ENCODE data around the gene WNT3A.

WNT3A gene

GRCh38 chr1:228004331-228004855 is 2.4 kb upstream of the WNT3A start:
- no peak overlapping the region for H3K4me3 ChIP-seq (replicated peaks; ENCODE audit: low read depth, low read length)
- DNase-seq (ENCODE audit: extremely low read depth, low read depth) = no peak
- peak; percentile 53 for TF ChIP-seq CTCF (IDR thresholded peaks at IDR 0.05; ENCODE audit: low read depth, low read length, missing control alignments)

GRCh38 chr1:228004856-228005462 is 1.8 kb upstream of the WNT3A start:
- no peak for TF ChIP-seq CTCF (IDR thresholded peaks at IDR 0.05; ENCODE audit: low read depth, low read length, missing control alignments)
- no peak for DNase-seq (ENCODE audit: extremely low read depth, low read depth)
- no peak overlapping the region for H3K4me3 ChIP-seq (replicated peaks; ENCODE audit: low read depth, low read length)

DNA sequence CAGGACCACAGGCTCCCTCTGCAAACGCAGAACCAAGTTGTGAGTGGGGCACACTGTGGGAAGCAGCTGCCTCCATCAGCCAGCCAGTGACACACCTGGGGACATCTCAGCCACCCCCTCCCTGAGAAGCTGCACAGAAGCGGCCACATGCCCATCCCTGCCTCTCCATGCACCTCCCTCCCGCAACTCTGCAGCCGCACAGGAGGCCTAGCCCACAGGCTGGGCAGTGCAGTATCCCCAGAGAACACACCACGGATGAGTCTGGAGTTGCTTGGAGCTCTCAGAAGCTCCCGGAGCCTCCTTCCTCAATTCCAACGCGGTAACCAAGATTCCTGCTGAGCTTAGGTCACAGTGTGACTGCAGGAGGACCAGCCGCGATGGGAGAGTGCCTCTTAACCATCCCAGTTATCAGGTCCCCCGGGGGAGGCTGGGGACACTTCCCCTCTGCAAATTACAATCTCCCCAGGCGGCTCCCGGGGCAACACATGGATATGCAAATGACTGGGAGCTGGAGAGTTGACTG is 1.2 kb upstream of the WNT3A start:
- no peak overlapping the region for H3K4me3 ChIP-seq (replicated peaks; ENCODE audit: low read depth, low read length)
- no peak for TF ChIP-seq CTCF (IDR thresholded peaks at IDR 0.05; ENCODE audit: low read depth, low read length, missing control alignments)
- DNase-seq (ENCODE audit: extremely low read depth, low read depth) = no peak

- no peak for TF ChIP-seq CTCF (IDR thresholded peaks at IDR 0.05; ENCODE audit: low read depth, low read length, missing control alignments)
- no peak for DNase-seq (ENCODE audit: extremely low read depth, low read depth)
- no peak overlapping the region for H3K4me3 ChIP-seq (replicated peaks; ENCODE audit: low read depth, low read length)
Observed at GRCh38 chr1:228006034-228006785, 588 bp upstream of the WNT3A start.

- no peak for DNase-seq (ENCODE audit: extremely low read depth, low read depth)
- TF ChIP-seq CTCF (IDR thresholded peaks at IDR 0.05; ENCODE audit: low read depth, low read length, missing control alignments) = no peak
- H3K4me3 ChIP-seq (replicated peaks; ENCODE audit: low read depth, low read length) = no peak overlapping the region
Observed at GRCh38 chr1:228007049-228007800, 427 bp downstream of the WNT3A start.

GRCh38 chr1:228007801-228008341 is 1.1 kb downstream of the WNT3A start:
- no peak overlapping the region for H3K4me3 ChIP-seq (replicated peaks; ENCODE audit: low read depth, low read length)
- no peak for DNase-seq (ENCODE audit: extremely low read depth, low read depth)
- TF ChIP-seq CTCF (IDR thresholded peaks at IDR 0.05; ENCODE audit: low read depth, low read length, missing control alignments) = no peak

All from HFF-Myc (cell line).